HG02870 (cell line): Measurements from ENCODE around the gene PXYLP1.
A peak's percentile ranks its signal among the peaks of the same experiment; 100 is the strongest.

Source experiments
- ATAC-seq: cut with Tn5 transposase; IDR thresholded peaks from one replicate; pipeline ENCODE4 v1.9.1; 2021; ENCODE audit warnings: mild to moderate bottlenecking, moderate library complexity; ENCODE audit not compliant: unreplicated experiment

PXYLP1 gene

DNA sequence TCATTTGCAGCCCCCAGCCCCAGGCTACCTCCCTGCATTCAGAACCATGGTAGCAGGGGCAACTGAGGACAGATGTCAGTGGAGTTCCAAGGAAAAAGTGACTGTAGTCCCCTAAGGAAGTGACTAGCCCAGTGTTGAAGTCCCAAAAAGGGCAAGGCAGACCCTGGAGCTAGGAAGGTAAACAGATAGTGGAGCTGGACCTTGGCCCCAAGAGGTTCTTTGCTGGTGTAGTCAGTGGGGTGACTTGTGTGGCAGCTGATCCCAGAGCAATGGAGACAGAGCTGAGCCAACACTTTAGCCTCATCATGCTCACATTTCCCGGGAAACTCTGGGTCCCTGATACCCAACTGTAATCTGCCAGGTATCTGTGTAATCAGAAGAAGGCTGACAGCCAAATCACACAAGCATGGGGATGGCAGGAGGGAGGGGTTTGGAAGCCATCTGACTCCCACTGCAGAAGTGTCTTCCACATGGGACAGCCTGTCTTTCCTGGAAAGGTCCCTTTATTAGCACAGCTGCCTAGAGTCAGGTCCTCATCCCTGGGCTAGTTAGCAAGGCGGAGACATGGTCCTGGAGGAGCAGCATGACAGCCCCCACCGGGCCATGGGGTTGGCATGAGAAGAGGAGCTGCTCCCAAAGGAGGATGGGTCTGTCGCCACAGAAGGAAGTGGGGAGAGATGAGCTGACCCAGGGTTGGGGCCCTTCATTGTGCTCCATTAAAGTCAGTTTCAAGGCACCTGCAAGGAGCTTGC, 39.8 kb downstream of the PXYLP1 start:
- ATAC-seq: no peak

DNA sequence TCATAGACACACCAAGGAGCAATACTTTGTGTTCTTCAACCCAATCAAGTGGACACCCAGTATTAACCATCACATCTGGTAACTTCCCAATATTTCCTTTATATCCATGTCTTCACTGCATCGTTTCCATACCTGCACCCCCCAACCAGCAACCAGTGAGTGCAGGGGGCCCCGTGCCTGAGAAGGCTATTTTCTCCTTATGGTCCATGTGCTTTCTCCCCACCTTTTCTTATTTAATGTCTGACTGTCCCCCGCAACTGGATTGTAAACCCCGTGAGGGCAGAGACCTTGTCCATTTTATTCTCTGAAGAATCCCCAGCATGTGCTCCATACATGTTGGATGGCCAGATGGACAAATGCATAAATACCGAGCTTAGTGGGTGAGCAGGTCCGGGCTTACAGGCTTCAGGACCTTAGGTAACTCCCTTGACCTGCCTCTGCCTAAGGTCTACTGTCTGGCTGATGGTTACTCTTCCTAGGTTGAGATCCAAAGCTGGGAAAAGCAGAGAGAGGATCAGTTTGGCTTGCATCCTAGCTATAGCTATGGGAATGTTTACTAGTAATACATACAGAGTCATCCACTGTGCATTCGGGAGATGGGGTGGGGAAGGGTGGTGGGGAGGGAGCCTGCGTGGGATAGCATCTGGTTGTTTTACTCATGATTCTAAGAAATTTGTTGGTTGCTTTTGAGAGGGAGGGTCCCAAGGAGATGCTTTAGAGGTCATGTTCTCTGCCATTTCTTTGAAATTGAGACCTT, 41.5 kb downstream of the PXYLP1 start:
- ATAC-seq: no peak

DNA sequence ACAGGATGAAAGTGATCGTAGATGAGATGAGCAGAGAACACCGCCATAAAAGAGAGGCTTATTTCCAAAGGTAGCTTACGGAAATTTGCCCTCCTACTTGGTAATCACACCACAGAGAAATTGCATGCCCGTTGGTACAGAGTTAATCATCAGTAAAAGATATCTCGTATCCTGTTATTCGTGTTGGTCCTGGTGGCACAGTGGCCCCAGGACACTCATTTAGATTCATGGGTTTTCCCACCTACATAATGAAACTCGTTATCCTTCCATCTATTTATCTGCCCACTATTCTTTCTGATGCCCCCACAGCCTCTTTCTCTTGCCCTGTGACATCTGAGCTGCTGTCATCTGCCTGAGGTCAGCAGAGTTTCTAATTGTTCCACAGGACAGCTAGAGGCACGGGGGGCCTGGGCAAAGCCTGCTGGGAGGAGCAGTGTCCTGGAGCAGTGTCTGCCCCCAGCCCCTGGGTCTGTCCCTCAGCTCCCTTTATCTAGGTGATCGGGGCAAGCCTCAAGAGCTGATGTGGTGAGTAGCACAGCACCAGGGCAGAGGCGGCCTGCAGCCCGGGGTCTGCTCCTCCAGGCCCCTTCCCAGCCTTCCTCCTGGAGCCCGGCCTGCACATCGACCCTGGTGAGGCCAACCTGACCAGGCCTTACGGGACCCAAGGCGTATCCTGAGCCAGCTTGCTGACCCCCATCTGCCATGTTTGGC, 42.2 kb downstream of the PXYLP1 start:
- no peak for ATAC-seq

GRCh38 chr3:141274411-141275031, 42.9 kb downstream of the PXYLP1 start:
- no peak for ATAC-seq

GRCh38 chr3:141275032-141275422, 43.4 kb downstream of the PXYLP1 start:
- peak; percentile 71 for ATAC-seq

- ATAC-seq: no peak
These were observed 43.9 kb downstream of the PXYLP1 start for GRCh38 chr3:141275511-141275910.

- ATAC-seq: no peak
These were observed 44.3 kb downstream of the PXYLP1 start for GRCh38 chr3:141275973-141276372.

GRCh38 chr3:141276398-141276797, 44.8 kb downstream of the PXYLP1 start:
- ATAC-seq: no peak

GRCh38 chr3:141277451-141277850, 45.8 kb downstream of the PXYLP1 start:
- no peak for ATAC-seq

DNA sequence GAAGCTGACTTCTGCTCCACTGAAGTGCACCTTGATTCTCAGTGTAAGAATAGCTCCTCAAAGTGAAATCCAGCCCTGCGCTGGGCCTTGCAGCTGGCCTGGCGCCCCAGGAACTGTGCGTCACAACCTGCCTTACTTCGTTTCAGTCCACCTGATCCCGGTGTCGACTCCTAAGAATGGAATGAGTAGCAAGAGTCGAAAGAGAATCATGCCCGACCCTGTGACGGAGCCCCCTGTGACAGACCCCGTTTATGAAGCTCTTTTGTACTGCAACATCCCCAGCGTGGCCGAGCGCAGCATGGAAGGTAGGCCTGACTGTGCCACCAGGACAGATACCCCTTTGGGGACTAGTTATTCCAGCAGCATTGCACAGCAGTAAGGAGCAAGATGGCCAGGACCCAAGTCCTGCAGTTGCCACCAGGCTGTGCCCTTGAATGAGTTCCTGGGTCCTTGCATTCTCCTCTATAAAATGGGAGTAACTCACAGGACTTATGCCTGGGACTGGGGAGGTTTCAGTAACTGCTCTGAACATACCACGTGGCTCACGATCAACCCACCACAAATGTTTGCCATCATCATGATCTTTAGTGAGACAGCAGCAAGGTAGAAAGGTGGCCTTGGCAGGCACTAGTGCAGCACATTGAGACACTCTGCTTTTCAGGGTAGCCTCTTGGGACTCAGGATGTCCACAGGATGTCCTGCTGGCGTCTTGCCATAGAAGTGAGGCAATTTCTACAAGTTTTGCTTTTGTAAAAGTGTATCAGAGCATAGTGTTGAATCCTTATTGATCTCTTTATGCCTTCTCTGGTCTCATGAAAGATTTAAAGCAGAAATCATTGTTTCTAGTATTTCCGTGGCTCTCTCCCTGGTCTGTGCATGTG, 46.8 kb downstream of the PXYLP1 start:
- no peak for ATAC-seq

DNA sequence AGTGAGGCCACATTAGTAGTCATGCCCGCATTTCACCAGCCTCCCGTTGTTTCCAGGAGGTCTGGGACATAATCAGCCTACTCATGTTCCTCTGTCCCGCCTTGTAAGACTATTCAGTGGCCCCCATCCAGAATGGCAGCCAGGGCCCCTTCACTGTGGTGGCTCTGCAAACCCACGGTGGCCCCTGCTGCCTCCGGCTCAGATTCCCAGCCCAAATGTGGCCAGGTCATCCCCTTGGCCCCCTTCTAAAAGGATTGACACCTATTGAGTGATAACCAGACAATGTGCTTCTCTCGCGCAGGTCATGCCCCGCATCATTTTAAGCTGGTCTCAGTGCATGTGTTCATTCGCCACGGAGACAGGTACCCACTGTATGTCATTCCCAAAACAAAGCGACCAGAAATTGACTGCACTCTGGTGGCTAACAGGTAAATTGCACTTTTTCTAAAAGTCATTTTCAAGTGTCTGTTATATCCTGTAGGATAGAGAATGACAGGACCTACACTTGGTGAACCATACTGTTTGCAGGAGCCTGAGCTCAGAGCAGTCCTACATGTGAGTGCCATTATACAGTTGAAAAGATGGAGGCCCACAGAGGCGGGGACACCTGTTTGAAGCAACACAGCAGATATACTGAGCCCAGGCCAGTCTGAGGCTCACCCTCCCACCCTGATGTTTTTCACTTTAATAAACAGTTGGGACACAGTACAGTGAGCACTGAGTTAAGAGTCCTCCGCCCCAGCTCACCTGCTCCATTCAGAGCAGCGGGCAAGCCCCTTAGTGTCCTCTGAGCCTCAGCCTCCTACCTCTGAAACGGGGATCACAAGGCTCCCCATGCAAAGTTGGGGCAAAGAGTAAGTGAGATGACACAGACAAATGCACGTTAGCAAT, 47.7 kb downstream of the PXYLP1 start:
- peak; percentile 50 for ATAC-seq

GRCh38 chr3:141280086-141280485, 48.5 kb downstream of the PXYLP1 start:
- no peak for ATAC-seq

GRCh38 chr3:141280690-141281089, 49.1 kb downstream of the PXYLP1 start:
- no peak for ATAC-seq

DNA sequence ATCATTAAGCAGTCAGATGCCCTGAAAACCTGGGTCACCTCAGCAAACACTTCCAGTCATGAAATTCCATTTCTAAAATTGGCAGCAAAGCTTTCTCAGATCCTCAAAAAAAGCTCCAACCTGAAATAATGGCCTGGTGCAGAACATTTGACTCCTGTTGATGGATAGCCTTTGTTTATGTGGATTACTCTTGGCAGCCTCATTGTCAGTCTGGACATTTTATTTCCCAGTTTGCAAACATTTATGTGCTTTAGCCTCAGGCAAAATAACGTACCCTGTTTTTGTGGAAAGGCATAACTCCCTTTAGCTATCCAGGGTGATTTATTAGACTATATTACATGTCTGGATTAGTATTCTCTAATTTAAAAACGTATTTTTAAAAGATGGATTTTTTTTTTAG, 53.9 kb downstream of the PXYLP1 start:
- no peak for ATAC-seq

GRCh38 chr3:141286856-141287255, 55.2 kb downstream of the PXYLP1 start:
- ATAC-seq: no peak

DNA sequence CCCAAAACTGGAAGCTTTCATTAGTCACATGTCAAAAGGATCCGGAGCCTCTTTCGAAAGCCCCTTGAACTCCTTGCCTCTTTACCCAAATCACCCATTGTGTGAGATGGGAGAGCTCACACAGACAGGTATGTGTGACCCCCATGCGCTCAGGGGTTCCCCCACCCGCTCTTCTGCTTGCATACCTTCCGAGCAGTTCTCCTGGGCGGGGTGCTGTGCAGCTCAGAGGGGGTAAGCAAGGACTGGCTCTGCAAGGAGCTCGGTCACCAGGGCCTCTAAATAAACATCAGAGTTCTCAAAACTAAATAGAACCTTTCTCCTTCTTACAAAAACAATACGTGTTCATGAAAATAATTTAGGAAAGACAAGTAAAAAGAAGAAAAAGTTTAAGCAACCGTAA, 55.7 kb downstream of the PXYLP1 start:
- ATAC-seq: no peak

DNA sequence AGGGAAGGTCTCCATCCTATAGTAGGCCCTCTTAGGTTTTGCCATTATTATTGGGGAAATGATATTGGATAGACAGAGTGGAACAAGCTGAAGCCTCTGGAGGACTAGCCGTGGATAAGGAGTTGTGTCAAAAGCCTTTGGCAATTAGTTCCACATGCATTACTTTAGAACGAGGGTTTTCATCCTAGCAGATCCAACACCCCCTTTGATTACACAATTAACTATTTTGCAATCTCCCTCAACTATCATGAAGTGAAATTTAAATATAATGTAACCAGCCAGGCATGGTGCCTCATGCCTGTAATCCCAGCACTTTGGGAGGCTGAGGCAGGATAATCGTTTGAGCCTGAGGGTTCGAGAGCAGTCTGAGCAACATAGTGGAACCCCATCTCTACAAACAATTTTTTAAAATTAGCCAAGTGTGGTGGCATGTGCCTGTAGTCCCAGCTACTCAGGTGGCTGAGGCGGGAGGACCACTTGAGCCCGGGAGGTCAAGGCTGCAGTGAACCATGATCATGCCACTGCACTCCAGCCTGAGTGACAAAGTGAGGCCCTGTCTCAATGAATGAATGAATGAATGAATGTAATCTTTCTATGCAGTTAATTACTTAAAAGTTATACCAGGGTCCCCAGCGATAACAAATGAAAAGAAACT, 56.8 kb downstream of the PXYLP1 start:
- no peak for ATAC-seq

DNA sequence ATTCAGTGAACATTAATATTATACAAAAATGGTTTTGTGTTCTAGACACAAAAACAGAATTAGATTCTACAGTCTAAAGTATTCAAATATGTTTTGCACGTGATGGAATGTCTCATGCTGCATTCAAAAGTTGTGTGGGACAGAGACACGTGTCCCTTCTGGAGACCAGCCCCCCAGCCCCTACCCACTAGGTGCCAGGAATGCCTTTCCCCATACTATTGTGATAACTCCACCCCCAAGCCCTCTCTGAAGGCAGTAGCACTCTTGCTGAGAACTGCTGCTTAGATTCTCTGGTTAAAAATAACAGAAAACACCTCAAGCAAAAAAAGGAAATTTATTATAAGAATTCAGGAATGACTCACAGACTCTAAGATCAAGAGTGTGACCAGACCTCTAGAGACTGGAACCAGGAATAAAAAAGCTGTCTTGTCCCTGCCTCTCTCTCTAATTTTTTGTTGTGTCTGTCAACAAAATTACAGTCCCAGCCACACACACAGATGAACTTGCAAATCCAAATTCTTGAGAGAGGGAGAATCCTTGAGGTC, 57.7 kb downstream of the PXYLP1 start:
- no peak for ATAC-seq
